Activated naive CD4-positive, alpha-beta T cell treated with anti-CD3 and anti-CD28 coated beads, Interleukin-2, amount 50 U/mL, for 24 hours (primary cell): ENCODE measurements around the gene LEP.

ENCODE experiments used
- H3K27ac Mint-ChIP-seq: one replicate; pipeline ENCODE4 v1.8.0; 2021; ENCODE audit warnings: mild to moderate bottlenecking, mixed read lengths
- H3K27me3 Mint-ChIP-seq: one replicate; pipeline ENCODE4 v1.8.0; 2021; ENCODE audit warnings: mixed read lengths
- H3K36me3 Mint-ChIP-seq: one replicate; pipeline ENCODE4 v1.8.0; 2021; ENCODE audit warnings: mixed read lengths
- H3K4me1 Mint-ChIP-seq: one replicate; pipeline ENCODE4 v1.8.0; 2021; ENCODE audit warnings: mixed read lengths
- H3K4me3 Mint-ChIP-seq: one replicate; pipeline ENCODE4 v1.8.0; 2021; ENCODE audit warnings: mild to moderate bottlenecking, mixed read lengths
- H3K9me3 Mint-ChIP-seq: one replicate; pipeline ENCODE4 v1.8.0; 2021; ENCODE audit warnings: mixed read lengths

Gene LEP

GRCh38 chr7:128304212-128304611, 63.1 kb downstream of the LEP start:
- no peak overlapping the region for H3K27ac Mint-ChIP-seq
- H3K4me1 Mint-ChIP-seq: no peaks in the 10 kb centered on the region
- no peaks in the 10 kb centered on the region for H3K9me3 Mint-ChIP-seq

GRCh38 chr7:128307061-128307460, 66.0 kb downstream of the LEP start:
- H3K36me3 Mint-ChIP-seq: peaks cover 24% of the 10 kb centered on the region
- no peaks in the 10 kb centered on the region for H3K9me3 Mint-ChIP-seq
- no peak overlapping the region for H3K27ac Mint-ChIP-seq
- H3K4me3 Mint-ChIP-seq: no peak overlapping the region
- no peaks in the 10 kb centered on the region for H3K27me3 Mint-ChIP-seq
- no peaks in the 10 kb centered on the region for H3K4me1 Mint-ChIP-seq

More at GRCh38 chr7:128304212-128304611, 63.1 kb downstream of the LEP start:
- H3K27me3 Mint-ChIP-seq: no peaks in the 10 kb centered on the region
- H3K36me3 Mint-ChIP-seq: peaks cover 20% of the 10 kb centered on the region
- H3K4me3 Mint-ChIP-seq: no peak overlapping the region
